HUES48 (cell line): ENCODE data around the gene MRPS16.

Experiments used
- H3K27ac ChIP-seq: one replicate; pipeline ENCODE4 v1.7.0; 2013; ENCODE audit warnings: low read depth, low read length, inconsistent platforms
- H3K27me3 ChIP-seq: 2 replicates; pipeline ENCODE4 v1.6.1; 2013; ENCODE audit warnings: mild to moderate bottlenecking, low read length; ENCODE audit not compliant: control insufficient read depth, insufficient read depth
- H3K36me3 ChIP-seq: 2 replicates; pipeline ENCODE4 v1.6.1; 2013; ENCODE audit warnings: low read length; ENCODE audit not compliant: control insufficient read depth, insufficient read depth
- H3K4me1 ChIP-seq: 2 replicates; pipeline ENCODE4 v1.6.1; 2013; ENCODE audit warnings: mild to moderate bottlenecking, low read length; ENCODE audit not compliant: control insufficient read depth, insufficient read depth
- H3K4me3 ChIP-seq: 2 replicates; pipeline ENCODE4 v1.5.1; 2013; ENCODE audit warnings: mild to moderate bottlenecking, low read depth, low read length
- H3K9ac ChIP-seq: 2 replicates; pipeline ENCODE4 v1.6.1; 2013; ENCODE audit warnings: mild to moderate bottlenecking, low read depth, low read length, moderate library complexity
- H3K9me3 ChIP-seq: 2 replicates; pipeline ENCODE4 v1.6.1; 2013; ENCODE audit warnings: low read length; ENCODE audit not compliant: control insufficient read depth, insufficient read depth

The MRPS16 gene

DNA sequence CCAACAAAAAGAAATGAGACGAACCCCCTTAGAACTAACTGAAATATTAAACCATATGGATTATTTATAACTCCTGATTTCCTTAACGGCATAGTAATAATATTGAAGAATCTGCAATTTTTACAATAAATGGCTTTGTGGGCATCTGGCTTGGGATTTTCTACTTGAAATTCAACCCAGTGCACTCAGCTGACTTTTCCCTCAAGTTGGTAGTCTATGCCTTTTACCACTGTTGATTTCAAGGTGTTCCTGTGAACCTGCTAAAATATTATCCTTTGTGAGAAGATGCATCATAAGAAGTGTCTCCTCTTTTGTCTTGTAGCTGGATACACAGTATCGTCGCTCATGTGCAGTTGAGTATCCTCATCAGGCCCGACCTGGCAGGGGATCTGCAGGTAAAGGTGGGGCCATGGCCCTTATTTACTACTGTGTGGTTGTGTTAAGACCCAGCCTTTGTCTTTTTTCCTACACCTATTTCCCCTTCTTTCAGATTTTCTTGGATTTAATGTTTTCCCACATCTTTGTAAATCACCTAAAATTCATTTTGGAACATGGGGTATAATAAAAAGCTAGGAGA lies 13.4 kb downstream of the MRPS16 start:
- Histone ChIP-seq H3K9ac (no peak overlapping the region), H3K27me3 (no peaks in the 10 kb centered on the region), H3K9me3 (no peaks in the 10 kb centered on the region), H3K4me1 (no peaks in the 10 kb centered on the region), H3K36me3 (peaks cover 68% of the 10 kb centered on the region), H3K27ac (no peak overlapping the region), H3K4me3 (no peak overlapping the region)

DNA sequence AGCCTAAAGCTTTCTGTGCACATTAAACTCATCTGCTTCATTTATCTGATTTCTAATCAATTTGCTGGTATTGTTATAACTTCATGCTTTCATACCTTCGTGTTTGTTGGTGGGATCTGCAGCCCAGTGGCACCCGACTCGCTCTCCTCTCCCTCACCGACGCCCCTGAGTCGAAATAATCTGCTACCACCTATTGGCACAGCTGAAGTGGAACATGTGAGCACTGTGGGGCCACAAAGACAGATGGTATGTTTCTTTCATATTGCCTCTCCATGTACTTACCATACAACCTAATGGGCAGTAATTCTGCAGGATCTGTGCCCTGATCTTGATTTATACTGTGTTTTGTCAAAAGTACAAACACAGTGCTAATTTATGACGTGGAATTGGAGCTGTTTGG lies 17.7 kb downstream of the MRPS16 start:
- Histone ChIP-seq H3K36me3 (peaks cover 34% of the 10 kb centered on the region), H3K27ac (no peak overlapping the region), H3K9ac (no peak overlapping the region)

DNA sequence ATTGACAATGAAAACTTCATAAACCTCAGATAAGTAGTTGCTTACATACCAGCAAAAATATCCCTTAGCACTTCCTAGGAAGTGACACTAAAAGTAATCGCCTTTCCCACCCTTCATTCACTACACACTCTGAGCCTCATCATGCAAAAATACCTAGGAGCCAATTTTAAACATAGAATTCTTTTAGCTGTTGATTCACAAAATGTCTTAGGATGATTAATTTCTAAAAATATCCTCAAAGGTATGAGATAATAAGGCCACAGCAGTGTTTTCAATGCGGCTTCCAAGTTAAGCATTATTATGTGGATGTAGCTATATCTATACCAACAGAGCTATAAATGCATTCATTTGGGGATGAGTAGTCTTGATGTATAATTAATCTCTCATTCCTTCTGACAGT lies 18.6 kb downstream of the MRPS16 start:
- Histone ChIP-seq H3K36me3 (peaks cover 26% of the 10 kb centered on the region), H3K9ac (no peak overlapping the region), H3K27me3 (no peaks in the 10 kb centered on the region), H3K27ac (no peak overlapping the region), H3K9me3 (no peaks in the 10 kb centered on the region), H3K4me3 (no peak overlapping the region), H3K4me1 (no peaks in the 10 kb centered on the region)

More for the DNA sequence above, 17.7 kb downstream of the MRPS16 start:
- no peaks in the 10 kb centered on the region for H3K4me1 ChIP-seq
- H3K27me3 ChIP-seq, result no peaks in the 10 kb centered on the region
- H3K9me3 ChIP-seq, result no peaks in the 10 kb centered on the region
- no peak overlapping the region for H3K4me3 ChIP-seq

DNA sequence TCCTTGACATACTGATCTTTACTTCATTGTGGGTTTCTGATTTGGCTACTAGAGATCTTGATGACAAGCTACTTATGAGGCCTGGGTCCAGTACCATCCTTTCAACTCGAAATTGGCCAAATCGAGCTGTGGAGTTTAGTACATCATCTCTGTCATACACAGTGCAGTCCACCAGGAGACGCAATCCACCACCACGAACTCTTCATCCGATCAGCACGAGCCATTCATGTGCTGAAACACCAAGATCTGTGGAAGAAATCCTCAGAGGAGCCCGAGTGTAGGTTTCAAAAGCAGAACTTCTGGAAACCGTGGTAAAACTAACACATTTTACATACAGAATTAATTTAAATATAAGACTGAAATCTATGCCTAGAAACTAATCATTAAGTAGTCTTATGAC lies 19.6 kb downstream of the MRPS16 start:
- peaks cover 18% of the 10 kb centered on the region for H3K36me3 ChIP-seq
- no peak overlapping the region for H3K9ac ChIP-seq
- H3K9me3 ChIP-seq, result no peaks in the 10 kb centered on the region
- H3K27me3 ChIP-seq, result no peaks in the 10 kb centered on the region
- no peak overlapping the region for H3K4me3 ChIP-seq
- H3K27ac ChIP-seq, result no peak overlapping the region
- no peaks in the 10 kb centered on the region for H3K4me1 ChIP-seq

DNA sequence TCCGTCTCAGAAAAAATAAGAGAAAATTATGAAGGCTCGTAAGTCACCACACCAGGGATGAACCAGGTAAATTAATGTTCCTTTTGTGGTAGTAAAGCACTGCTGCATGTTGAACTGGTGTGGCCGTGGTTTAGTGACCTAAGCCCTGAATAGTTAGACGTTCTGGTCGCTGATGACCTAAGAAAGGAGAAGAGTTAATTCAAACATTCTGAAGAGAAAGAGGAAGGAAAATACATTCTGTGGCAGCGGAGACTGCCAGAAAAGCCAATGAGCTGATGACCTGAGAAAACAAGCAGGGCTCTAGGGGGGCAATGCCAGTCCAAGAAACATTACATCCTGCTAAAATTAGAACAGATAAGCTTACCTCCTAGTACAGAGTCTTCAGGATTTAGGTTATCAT lies 22.9 kb downstream of the MRPS16 start:
- H3K36me3 ChIP-seq, result peaks cover 10% of the 10 kb centered on the region
- no peak overlapping the region for H3K27ac ChIP-seq
- H3K27me3 ChIP-seq, result no peaks in the 10 kb centered on the region
- no peaks in the 10 kb centered on the region for H3K4me1 ChIP-seq
- H3K9ac ChIP-seq, result no peak overlapping the region
- no peak overlapping the region for H3K4me3 ChIP-seq
- H3K9me3 ChIP-seq, result no peaks in the 10 kb centered on the region

DNA sequence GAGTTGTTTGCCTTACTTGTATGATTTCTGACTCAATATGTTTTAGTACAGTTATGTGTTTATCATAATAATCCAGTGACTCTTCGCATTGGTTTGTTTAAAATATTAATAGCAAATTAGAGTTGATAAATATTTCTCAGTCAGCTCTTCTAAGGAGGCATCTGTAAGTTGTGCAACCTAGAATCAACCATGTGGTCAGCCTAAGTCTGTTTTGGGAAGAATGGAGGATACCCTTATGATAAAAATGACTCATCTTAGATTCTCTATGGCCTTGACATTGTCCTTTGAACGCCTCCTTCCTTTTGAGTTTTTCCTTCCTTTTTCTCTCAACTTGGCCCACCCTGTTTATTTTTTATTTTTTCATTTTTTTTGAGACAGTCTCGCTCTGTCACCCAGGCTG lies 24.2 kb downstream of the MRPS16 start:
- peaks cover under 1% of the 10 kb centered on the region; the same call in 1 of the 2 replicates for H3K36me3 ChIP-seq
- no peaks in the 10 kb centered on the region for H3K9me3 ChIP-seq
- no peak overlapping the region for H3K4me3 ChIP-seq
- H3K9ac ChIP-seq, result no peak overlapping the region
- H3K27me3 ChIP-seq, result no peaks in the 10 kb centered on the region
- H3K27ac ChIP-seq, result no peak overlapping the region
- no peaks in the 10 kb centered on the region for H3K4me1 ChIP-seq

DNA sequence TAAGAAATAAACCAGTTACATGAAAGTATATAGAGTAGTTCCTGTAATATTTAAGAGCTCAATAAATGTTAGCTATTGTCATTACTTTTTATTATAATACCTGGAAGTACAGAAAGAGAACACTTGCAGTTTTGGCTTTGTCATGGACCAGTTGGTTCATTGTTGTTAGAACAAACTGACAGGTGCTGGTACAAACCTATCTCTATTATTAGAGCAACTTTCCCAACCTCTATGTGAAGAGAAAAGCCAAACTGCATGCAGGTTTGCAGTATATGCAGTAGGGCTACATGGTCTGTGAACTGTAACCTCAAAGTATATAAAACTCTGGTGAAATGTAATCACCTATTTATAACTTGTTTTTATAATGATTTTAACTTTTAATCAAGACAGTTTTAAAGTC lies 25.8 kb downstream of the MRPS16 start:
- Histone ChIP-seq H3K27ac (no peak overlapping the region), H3K27me3 (no peaks in the 10 kb centered on the region), H3K4me1 (no peaks in the 10 kb centered on the region), H3K4me3 (no peak overlapping the region), H3K9me3 (no peaks in the 10 kb centered on the region), H3K36me3 (no peaks in the 10 kb centered on the region), H3K9ac (no peak overlapping the region)

DNA sequence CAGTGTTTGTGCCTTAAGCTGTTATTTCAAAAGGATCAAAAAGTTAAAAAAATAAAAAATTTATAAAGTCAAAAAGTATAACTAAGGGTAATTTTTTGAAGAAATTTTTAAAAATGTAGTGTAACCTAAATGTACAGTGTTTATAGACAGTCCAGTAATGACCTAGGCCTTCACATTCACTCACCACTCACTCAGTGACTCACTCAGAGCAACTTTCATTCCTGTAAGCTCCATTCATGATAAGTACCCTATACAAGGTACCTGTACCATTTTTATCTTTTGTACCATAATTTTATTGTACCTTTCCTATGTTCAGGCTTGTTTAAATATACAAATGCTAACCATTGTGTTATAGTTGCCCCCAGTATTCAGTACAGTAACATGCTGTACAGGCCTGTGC lies 26.9 kb downstream of the MRPS16 start:
- no peak overlapping the region for H3K9ac ChIP-seq
- H3K27ac ChIP-seq, result no peak overlapping the region
- no peak overlapping the region for H3K4me3 ChIP-seq
- H3K9me3 ChIP-seq, result no peaks in the 10 kb centered on the region
- no peaks in the 10 kb centered on the region for H3K4me1 ChIP-seq
- H3K27me3 ChIP-seq, result no peaks in the 10 kb centered on the region
- no peaks in the 10 kb centered on the region for H3K36me3 ChIP-seq

DNA sequence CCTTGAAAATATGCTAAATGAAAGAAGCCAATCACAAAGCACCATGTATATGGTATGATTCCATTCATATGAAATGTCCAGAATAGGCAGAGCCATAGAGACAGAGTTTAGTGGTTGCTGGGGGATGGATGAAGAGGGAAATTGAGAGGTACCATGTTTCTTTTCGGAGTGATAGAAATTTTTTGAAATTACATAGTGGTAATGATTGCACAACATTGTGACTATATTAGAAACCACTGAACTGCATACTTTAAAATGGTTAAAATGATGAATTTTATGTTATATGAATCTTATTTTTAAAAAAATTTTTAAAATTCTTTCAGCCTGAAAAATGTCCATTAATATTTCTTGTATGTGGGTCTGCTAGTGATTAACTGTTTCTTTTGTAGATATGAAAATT lies 31.5 kb downstream of the MRPS16 start:
- H3K27me3 ChIP-seq, result no peaks in the 10 kb centered on the region
- H3K4me1 ChIP-seq, result no peaks in the 10 kb centered on the region
- no peak overlapping the region for H3K4me3 ChIP-seq
- H3K27ac ChIP-seq, result no peak overlapping the region
- H3K9ac ChIP-seq, result no peak overlapping the region
- 0 out of 2 replicates have a peak, but pooled peaks cover 5% of the 10 kb centered on the region for H3K36me3 ChIP-seq
- no peaks in the 10 kb centered on the region for H3K9me3 ChIP-seq

DNA sequence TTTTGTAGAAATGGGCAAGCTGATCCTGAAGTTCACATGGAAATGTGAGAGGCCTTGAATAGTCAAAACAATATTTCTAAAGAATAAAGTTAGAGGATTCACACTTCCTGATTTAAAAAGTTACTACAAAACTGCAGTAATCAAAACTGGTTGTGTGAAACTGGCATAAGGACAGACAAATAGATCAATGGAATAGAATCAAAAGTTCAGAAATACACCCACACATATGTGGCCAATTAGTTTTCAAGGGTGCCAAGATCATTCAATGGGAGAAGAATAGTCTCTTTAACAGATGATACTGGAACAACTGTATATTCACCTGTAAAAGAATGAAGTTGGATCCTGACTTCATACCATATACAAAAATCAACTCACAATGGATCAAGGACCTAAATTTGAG lies 33.1 kb downstream of the MRPS16 start:
- H3K36me3 ChIP-seq, result 0 out of 2 replicates have a peak, but pooled peaks cover 5% of the 10 kb centered on the region
- H3K9me3 ChIP-seq, result no peaks in the 10 kb centered on the region
- no peak overlapping the region for H3K9ac ChIP-seq
- H3K27ac ChIP-seq, result no peak overlapping the region
- no peaks in the 10 kb centered on the region for H3K4me1 ChIP-seq
- no peaks in the 10 kb centered on the region for H3K27me3 ChIP-seq
- H3K4me3 ChIP-seq, result no peak overlapping the region

DNA sequence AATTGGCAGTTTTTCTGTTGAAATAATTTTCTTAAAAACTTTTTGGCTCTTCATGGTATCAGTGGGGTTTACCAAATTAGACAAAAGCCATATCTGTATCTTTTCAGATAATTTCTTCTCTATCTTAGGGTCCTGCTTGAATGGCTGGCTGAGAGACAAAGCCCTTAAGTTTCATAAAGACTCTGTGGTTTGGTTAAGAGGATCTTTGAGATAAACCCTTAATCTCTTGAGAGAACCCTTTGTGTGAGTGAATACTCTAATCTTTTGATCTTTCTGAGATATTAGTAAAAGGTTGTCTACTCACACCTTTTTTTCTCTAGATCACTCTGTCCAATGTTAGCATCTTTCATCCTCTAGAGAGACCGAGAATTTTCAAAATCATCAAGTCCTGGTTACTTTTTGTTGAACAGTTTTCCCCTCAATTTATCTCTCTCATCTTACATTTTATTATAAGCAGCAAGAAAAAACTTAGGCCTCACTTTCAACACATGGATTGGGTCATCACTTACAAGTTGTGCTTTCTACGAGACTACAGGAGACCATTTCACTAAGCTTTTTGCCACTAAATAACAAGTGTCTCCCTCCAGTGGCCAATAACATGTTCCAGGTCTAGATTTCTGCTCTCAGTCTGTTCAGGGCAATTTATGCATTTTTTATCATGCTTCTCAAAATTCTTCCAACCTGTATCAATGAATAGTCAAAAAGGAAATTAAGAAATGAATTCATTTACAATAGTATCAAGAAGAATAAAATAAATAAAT lies 33.8 kb downstream of the MRPS16 start:
- Histone ChIP-seq H3K4me3 (no peak overlapping the region), H3K9me3 (no peaks in the 10 kb centered on the region), H3K27ac (no peak overlapping the region), H3K9ac (no peak overlapping the region), H3K4me1 (no peaks in the 10 kb centered on the region), H3K27me3 (no peaks in the 10 kb centered on the region), H3K36me3 (0 out of 2 replicates have a peak, but pooled peaks cover 5% of the 10 kb centered on the region)
